ENCODE measurements around the gene DNAJB11.

DNA sequence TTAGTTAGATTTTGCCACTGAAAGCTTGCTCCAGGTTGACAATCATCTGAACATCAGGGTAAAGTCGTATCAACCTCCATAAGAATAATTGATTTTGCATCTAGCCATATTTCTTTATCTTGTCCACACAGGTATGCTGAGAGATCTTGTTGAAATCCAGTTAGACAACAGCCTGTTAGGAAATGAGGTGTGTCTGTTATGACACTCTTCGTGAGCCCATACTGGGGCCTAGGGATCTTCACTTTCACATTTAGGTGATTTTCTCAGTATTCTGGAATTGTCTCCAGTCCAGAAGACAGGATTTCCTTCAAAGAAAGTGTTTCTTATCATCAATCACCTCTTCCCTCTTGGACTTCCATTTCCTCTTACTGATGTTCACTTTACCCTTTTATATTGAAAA is 18.1 kb downstream of the DNAJB11 start:
- TF ChIP-seq, protein P1, sequence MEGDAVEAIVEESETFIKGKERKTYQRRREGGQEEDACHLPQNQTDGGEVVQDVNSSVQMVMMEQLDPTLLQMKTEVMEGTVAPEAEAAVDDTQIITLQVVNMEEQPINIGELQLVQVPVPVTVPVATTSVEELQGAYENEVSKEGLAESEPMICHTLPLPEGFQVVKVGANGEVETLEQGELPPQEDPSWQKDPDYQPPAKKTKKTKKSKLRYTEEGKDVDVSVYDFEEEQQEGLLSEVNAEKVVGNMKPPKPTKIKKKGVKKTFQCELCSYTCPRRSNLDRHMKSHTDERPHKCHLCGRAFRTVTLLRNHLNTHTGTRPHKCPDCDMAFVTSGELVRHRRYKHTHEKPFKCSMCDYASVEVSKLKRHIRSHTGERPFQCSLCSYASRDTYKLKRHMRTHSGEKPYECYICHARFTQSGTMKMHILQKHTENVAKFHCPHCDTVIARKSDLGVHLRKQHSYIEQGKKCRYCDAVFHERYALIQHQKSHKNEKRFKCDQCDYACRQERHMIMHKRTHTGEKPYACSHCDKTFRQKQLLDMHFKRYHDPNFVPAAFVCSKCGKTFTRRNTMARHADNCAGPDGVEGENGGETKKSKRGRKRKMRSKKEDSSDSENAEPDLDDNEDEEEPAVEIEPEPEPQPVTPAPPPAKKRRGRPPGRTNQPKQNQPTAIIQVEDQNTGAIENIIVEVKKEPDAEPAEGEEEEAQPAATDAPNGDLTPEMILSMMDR (conservative IDR thresholded peaks at IDR 0.05; ENCODE audit: low read depth in 2 of 2): no peak
- TF ChIP-seq REST (IDR thresholded peaks at IDR 0.05; ENCODE audit: unreplicated experiment): no peak
